Esophagus muscularis mucosa (tissue), 4 donors: ENCODE results near the gene PCNT. TPM values are rescaled to one million over a fixed set of nuclear protein-coding genes. Genes with fewer than 3 reads are reported as not detected.

Experiments used
- DNase-seq: peaks from one replicate; pipeline ENCODE4 v3.0.0-alpha.2; 2017; ENCODE audit errors: extremely low spot score
- H3K27ac ChIP-seq, 4 donors: fragments of 200-600 bp; sonication (generic); replicated peaks in 1 of 4; 1 replicate in 3 of 4; 2 replicates in 1 of 4; pipeline ENCODE4 v1.5.1; 2016 to 2019; ENCODE audit warnings: mild to moderate bottlenecking in 1 of 4
- H3K27me3 ChIP-seq, 4 donors: fragments of 200-600 bp; sonication (generic); one replicate each; pipeline versions ENCODE4 v1.5.1 to v1.6.0; 2016 to 2019
- H3K36me3 ChIP-seq, 4 donors: fragments of 200-600 bp; sonication (generic); one replicate each; pipeline ENCODE4 v1.5.1; 2016 to 2019
- H3K4me1 ChIP-seq, 4 donors: fragments of 200-600 bp; sonication (generic); one replicate each; pipeline ENCODE4 v1.5.1; 2016 to 2019
- H3K4me3 ChIP-seq, 4 donors: fragments of 200-600 bp; sonication (generic); 1 replicate in 2 of 4; 2 replicates in 2 of 4; pipeline ENCODE4 v1.5.1; 2016 to 2019; ENCODE audit warnings: mild to moderate bottlenecking in 4 of 4, moderate library complexity in 1 of 4
- H3K9me3 ChIP-seq, 4 donors: fragments of 200-600 bp; sonication (generic); 1 replicate in 3 of 4; 2 replicates in 1 of 4; pipeline ENCODE4 v1.5.1; 2016 to 2019
- CTCF ChIP-seq, 3 experiments: fragments of 200-600 bp in 2 of 3; fragments of 450-650 bp in 1 of 3; sonication (generic) in 2 of 3; IDR thresholded peaks; one replicate each; pipeline ENCODE4 v1.5.1; 2017 to 2019; ENCODE audit warnings: antibody characterized with exemption in 3 of 3, mild to moderate bottlenecking in 2 of 3, moderate library complexity in 1 of 3
- EP300 ChIP-seq: sonication (generic); formaldehyde crosslinking; IDR thresholded peaks from one replicate; pipeline ENCODE4 v1.6.1; 2017; ENCODE audit warnings: antibody characterized with exemption
- POLR2A ChIP-seq: fragments of 450-650 bp; IDR thresholded peaks from one replicate; pipeline ENCODE4 v1.6.1; 2017; ENCODE audit warnings: antibody characterized with exemption, moderate library complexity, mild to moderate bottlenecking, low read depth
- POLR2AphosphoS5 ChIP-seq, 2 donors: sonication (generic); formaldehyde crosslinking; IDR thresholded peaks; one replicate each; pipeline ENCODE4 v1.6.1; 2017; ENCODE audit warnings: antibody characterized with exemption in 2 of 2
- WGBS: methylation state at CpG from one replicate; pipeline ENCODE4 v1.1.5; 2018; 5-methylcytosine and 5-hydroxymethylcytosine counted together
- intact Hi-C: fragments of 100-400 bp; cut with DNase I; formaldehyde crosslinking; loops from one replicate; pipeline ENCODE4 v1.15.1; 2023
- total RNA-seq, 4 donors: library from RNA; depleted of rRNA; stranded (reverse); fragments of >200 nt; gene quantifications; one replicate each; pipeline versions ENCODE4 v1.1.0 to v1.2.1, GENCODE V29; 2016

The PCNT gene
- total RNA-seq, 4 donors from 2014 or later, result 21.2 to 35.1 (median 24.7) TPM

GRCh38 chr21:46477765-46478164 is 153.8 kb downstream of the PCNT start:
- 88% methylated on average over 7 of the region's 7 CpGs for WGBS
- no peak for TF ChIP-seq EP300
- no peak for TF ChIP-seq POLR2AphosphoS5 (IDR thresholded peaks at IDR 0.05)
- no peak for TF ChIP-seq CTCF (IDR thresholded peaks at IDR 0.05)
- TF ChIP-seq POLR2A, result no peak
- intact Hi-C loops, result no loop called here
- H3K4me3 ChIP-seq, result no peak overlapping the region
- H3K36me3 ChIP-seq, result peaks cover 0 to 26% (median 5%) of the 10 kb centered on the region in 4 donors
- H3K27ac ChIP-seq, result no peak overlapping the region
- H3K9me3 ChIP-seq, result no peaks in the 10 kb centered on the region
- H3K27me3 ChIP-seq, result no peaks in the 10 kb centered on the region
- peaks cover 5 to 10% (median 7%) of the 10 kb centered on the region in 4 donors for H3K4me1 ChIP-seq
- no peak for DNase-seq

DNA sequence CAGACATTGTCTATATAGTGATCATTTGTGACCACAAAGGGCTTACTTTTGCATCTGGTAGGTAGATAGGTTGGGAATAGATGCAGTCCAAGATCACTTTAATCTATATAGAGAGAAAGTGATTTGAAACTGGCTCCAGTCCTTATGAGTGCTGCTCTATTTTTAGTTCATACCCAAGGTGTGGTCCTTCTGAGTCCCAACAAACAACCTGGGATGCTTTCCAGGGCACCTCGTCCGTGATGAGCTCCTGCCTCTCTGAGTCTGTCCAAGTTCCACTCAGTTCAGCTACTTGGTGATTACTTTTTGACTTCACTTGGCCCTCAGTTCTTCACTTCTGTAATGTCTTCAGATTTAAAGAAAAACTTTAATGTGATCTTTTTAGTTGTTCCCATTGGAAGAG is 155.0 kb downstream of the PCNT start:
- H3K4me3 ChIP-seq, result no peak overlapping the region
- H3K4me1 ChIP-seq, result peaks cover 4 to 19% (median 12%) of the 10 kb centered on the region in 4 donors
- no peaks in the 10 kb centered on the region for H3K9me3 ChIP-seq
- intact Hi-C loops, result no loop called here
- TF ChIP-seq CTCF (IDR thresholded peaks at IDR 0.05), result no peak
- H3K27me3 ChIP-seq, result no peaks in the 10 kb centered on the region
- no peak for DNase-seq
- H3K27ac ChIP-seq, result no peak overlapping the region
- WGBS, result 38% methylated on average over 2 of the region's 2 CpGs
- H3K36me3 ChIP-seq, result peaks cover 0 to 26% (median 5%) of the 10 kb centered on the region in 4 donors

GRCh38 chr21:46480466-46480865 is 156.5 kb downstream of the PCNT start:
- intact Hi-C loops, result no loop called here
- Histone ChIP-seq H3K36me3 (peaks cover 0 to 29% (median 5%) of the 10 kb centered on the region in 4 donors), H3K9me3 (no peaks in the 10 kb centered on the region), H3K27ac (no peak overlapping the region), H3K4me1 (peaks cover 4 to 20% (median 12%) of the 10 kb centered on the region in 4 donors), H3K4me3 (no peak overlapping the region), H3K27me3 (no peaks in the 10 kb centered on the region)
- WGBS, result 86% methylated on average over 5 of the region's 5 CpGs
- TF ChIP-seq POLR2A (no peak), EP300 (no peak)
- no peak for DNase-seq

GRCh38 chr21:46482225-46482845 is 158.4 kb downstream of the PCNT start:
- Histone ChIP-seq H3K9me3 (no peaks in the 10 kb centered on the region), H3K36me3 (peaks cover 7 to 44% (median 15%) of the 10 kb centered on the region in 4 donors), H3K27ac (no peak overlapping the region), H3K4me3 (no peak overlapping the region), H3K27me3 (no peaks in the 10 kb centered on the region), H3K4me1 (peaks cover 4 to 20% (median 12%) of the 10 kb centered on the region in 4 donors)
- no peak for DNase-seq
- intact Hi-C loops, result no loop called here
- 81% methylated on average over 6 of the region's 6 CpGs for WGBS
- no peak for TF ChIP-seq CTCF (IDR thresholded peaks at IDR 0.05)
- no peak for TF ChIP-seq POLR2A
- TF ChIP-seq POLR2AphosphoS5 (IDR thresholded peaks at IDR 0.05), result no peak
- no peak for TF ChIP-seq EP300

- Histone ChIP-seq H3K27ac (no peak overlapping the region), H3K9me3 (no peaks in the 10 kb centered on the region), H3K27me3 (no peaks in the 10 kb centered on the region), H3K36me3 (peaks cover 7 to 44% (median 15%) of the 10 kb centered on the region in 4 donors), H3K4me3 (no peak overlapping the region), H3K4me1 (peaks cover 4 to 20% (median 12%) of the 10 kb centered on the region in 4 donors)
- DNase-seq, result no peak
- 84% methylated on average over 2 of the region's 2 CpGs for WGBS
- intact Hi-C loops, result no loop called here
- TF ChIP-seq CTCF (IDR thresholded peaks at IDR 0.05) (no peak), EP300 (no peak), POLR2AphosphoS5 (IDR thresholded peaks at IDR 0.05) (no peak), POLR2A (no peak)
Observed at GRCh38 chr21:46482846-46483231, 158.9 kb downstream of the PCNT start.
